Measurements from ENCODE around the gene CAPN14.

CAPN14 gene, protein sequence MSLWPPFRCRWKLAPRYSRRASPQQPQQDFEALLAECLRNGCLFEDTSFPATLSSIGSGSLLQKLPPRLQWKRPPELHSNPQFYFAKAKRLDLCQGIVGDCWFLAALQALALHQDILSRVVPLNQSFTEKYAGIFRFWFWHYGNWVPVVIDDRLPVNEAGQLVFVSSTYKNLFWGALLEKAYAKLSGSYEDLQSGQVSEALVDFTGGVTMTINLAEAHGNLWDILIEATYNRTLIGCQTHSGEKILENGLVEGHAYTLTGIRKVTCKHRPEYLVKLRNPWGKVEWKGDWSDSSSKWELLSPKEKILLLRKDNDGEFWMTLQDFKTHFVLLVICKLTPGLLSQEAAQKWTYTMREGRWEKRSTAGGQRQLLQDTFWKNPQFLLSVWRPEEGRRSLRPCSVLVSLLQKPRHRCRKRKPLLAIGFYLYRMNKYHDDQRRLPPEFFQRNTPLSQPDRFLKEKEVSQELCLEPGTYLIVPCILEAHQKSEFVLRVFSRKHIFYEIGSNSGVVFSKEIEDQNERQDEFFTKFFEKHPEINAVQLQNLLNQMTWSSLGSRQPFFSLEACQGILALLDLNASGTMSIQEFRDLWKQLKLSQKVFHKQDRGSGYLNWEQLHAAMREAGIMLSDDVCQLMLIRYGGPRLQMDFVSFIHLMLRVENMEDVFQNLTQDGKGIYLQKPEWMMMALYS

DNA sequence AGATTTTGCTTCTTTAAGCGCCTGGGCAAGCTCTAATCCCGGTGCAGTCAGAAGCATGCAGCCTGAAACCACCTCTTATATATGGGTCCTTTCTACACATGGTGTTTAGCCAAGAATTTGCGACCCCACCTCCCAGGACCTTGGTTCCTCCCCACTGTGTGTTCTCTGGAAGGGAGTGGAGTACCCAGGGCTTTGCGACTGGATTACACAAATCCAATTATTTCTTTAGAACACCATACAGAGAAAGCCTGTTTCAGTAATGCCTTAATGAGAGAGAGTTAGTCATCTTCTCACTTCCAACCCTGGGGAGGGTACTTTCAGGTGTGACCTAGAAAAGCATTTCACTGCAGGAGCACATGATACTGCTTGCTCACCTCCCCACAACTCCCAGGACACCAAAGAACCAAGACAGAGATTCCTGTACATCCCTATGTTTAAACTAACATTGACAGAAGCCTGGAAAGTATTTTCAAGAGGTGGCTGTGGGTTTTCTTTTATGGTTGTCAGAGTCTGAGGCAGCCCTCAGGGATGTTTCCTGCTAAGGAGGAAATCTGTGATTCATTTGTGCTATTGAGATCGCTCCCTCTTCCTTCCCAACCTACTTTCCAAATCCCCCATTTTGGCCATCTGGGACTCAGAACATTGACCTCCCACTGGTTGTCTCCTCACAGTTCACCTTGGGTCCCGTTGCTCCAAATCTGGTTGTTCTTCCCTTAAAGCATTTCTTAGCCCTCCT, at the start of gene CAPN14:
Gene CAPN14 (minus strand): TSS at position 51 of the 736 bp plus-strand sequence. CDS start 12,068 bp downstream, outside the sequence.
- DNase-seq: no peak

DNA sequence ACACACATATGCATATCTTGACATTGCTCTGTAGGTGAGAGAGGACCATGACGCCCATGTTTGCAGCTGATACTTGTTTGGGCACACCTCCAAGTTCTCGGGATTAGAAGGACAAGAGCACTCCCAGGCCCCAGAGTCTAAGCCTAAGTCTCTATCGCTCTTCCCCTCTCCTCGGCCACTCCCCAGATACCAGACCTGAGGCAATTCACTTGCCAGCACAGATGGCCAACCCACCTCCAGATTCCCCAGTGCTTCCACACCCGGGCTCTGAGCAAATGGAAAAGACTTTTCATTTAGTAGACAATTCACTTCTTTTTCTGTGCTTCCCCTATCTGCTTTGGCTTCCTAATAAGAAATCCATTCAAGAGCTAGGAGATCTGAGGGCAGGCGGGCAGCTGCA, 49.5 kb upstream of the CAPN14 start:
- no peak for DNase-seq

DNA sequence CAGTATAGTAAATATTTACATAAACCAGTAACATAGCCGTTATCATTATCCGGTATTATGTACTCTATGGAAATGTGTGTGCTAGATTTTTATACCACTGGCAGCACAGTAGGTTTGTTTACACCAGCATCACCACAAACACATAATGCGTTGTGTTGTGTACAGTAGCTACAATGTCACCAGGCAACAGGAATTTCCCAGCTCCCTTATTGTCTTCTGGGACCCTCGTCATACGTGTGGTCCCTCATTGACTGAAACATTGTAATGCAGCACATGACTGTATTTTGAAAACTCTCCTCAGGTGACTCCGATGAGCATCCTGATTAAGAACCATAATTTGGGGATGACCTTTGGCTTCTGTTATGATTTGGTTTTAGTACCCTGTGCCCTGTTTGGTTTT, 47.9 kb upstream of the CAPN14 start:
- no peak for DNase-seq

DNA sequence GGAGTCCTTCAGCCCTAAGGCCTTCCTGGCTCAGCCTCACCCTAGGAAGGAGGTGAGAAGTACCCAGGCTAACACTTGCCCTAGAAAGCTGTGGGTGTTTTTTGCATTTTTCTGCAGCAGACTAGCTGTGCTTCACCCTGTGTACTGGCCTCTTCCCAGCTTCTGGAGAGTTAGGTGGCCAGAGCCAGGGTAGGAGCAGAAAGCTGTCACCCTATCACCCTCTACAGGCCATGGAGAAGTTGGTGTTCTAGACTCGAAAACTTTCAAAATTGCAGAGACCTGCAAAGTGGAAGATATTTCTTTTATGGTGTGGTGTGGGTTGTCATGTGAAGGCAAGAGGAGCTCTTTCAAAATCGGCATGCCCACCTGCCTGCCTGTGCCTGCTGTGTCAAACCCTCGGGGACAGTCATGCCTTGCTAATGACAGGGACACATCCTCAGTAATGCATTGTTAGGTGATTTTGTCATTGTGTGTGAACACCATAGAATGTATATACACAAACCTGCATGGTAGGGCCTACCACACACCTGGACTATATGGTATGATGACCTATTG, 46.4 kb upstream of the CAPN14 start:
- no peak for DNase-seq

DNA sequence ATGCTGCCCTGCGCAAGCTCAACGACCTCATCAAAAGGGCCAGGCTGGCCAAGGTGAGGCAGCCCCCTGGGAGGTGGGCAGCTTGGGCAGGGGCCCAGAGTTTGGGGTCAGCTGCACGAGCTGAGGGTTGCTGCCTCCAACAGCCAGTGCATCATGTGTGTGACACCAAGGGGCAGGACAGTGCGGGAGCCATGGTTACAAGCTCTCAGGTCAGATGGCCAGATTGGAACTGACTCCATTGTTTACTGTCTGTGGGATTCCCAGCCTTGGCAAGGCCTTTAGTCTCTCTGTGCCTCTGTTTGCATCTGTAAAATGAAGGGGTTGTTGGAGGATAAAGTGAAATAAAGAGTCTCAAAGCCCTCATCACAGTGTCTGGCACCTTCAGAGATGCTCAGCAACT, 43.6 kb upstream of the CAPN14 start:
- DNase-seq: no peak

DNA sequence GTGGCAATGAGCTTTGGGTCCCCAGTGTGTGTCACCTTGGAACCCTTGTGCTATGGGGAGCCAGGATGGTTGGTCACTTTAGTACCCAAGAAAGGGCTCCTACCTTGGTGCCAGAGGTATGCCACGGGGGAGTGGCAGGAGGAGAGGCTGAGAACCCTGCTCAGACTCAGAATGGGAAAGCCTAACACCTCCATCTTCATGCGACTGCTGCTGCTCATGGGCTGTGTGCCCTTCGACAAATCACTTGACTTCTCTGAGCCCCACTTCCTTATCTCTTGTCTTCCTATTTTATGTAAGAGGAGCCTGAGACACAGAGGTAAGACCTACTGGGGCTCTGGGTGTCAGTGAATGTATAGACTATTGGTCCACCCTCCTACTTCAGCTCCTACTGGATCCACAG, 41.8 kb upstream of the CAPN14 start:
- no peak for DNase-seq

DNA sequence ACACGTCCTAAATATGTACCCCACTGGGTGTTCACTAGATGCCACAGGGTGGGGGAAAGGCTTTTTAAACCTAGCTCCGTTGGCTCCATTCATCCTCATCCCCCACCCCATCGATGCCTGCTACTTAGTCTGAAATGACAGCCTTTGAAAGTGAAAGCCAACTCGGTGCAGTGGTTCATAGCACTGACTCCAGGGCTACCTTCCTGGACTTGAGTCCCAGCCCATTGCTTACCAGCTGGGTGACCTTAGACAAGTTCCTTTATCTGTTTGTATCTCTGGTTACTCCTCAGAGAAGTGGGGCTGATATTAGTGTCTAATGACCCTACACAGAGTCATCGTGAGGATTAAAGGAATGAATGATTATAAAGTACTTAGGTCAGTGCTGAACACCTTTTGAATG, 41.0 kb upstream of the CAPN14 start:
- no peak for DNase-seq

DNA sequence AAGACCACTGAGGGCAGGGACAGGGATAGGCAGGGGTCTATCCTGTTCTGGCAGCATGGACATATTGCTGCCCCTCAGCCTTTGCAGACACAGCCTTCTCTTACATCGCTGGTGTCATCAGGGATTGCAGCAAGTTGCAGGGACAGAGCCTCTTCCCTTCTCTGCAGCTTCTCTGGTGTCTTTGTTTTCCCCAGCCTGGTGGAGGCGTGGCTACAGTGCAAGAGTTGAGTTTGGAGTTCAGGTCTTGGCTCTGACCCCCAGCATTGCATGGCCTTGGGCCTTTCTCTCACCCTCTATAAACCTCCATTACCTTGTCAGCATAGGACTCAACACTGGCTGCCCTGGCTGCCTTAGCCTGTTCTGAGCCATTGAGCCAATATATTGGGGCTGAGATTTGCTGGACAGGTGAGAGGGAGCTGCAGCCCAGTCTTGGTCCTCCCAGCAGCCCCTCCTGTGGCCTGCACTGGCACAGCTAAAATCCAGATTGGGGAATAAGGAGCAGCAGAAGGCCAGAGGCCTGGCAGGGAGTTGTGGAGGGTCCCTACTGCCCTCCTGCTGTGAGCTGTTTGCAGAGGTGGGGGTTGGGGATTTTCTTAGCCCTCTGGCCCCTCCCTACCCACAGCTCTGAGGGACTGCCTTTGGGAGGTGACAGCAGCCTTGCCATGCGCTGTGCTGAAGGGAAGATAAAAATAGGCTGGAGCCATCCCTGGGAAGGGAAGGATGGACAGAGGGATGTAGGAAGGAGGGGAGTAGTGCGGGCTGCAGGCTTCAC, 39.5 kb upstream of the CAPN14 start:
- no peak for DNase-seq

DNA sequence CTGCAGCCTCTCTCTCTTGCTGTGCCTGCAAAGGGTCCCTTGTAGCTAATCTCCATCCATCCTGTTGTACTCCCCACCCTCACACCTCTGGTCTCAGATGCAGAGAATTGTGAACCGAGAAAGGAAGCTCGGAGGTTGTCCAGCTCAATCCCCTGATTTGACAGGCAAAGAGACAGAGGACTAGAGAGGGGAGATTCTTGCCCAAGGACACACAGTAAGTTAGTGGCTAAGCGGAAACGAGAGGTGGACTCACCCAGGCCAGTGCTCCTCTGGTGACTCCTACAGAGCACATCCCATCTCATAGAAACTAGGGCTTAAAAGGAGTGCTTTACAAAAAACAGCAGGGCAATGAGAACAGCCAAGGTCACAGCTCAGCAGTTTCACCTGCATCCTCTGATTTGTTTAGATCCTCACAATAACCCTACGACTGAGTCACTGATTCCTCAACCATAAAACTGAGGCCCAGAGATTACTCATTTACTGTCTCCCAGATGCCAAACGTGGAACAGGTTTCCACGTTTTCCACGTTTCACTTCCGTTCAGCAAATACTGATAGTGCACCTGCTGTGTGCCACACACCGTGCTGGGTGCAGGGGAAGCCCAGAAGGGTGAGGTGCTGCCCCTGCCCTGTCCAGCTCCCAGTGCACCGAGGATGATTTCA, 38.7 kb upstream of the CAPN14 start:
- DNase-seq: no peak

DNA sequence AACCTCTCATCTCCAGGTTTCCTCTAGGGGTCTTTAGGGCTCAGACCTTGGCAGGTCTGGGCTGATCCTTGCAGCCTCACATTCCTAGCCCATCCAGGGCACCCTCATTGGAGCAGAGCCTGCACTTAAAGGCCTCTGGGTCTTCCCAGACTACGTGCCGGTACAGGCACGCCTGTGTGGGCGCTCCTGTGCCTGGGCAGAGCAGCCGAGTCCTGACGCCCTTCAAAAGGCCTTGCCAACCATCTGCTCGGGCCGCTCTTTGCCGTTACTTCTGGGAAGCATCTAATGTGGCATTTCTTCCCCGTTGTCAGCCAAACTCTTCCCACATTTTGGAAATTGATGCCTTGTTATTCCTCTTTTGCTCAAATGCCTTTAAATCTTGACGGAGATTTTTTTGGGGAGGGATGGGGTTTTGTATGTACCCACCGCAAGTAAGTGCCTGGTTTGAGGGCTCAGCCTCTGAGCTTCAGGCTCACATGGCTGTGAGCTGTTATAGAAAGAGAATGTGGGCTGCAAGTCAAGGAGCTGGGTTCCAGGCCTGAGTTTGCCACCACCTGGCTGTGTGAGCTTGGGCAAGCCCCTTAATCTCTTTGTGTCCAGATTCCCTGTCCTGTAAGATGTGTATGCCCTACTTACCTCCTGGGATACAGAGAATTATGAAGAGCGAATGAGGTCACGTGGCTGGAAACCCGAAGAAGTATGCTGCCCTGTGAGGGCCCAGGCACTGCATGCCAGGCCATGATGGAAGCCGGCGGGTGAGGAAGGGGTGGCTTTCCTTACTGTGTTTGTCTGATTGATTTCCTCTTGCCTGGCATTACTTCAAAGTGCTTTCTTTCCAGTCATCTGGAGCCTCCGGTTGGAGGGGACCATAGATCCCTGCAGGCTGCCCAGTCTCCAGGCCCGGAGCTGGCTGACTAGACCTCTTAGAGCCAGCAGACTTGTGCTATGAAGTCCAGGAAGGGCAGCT, 37.2 kb upstream of the CAPN14 start:
- no peak for DNase-seq

DNA sequence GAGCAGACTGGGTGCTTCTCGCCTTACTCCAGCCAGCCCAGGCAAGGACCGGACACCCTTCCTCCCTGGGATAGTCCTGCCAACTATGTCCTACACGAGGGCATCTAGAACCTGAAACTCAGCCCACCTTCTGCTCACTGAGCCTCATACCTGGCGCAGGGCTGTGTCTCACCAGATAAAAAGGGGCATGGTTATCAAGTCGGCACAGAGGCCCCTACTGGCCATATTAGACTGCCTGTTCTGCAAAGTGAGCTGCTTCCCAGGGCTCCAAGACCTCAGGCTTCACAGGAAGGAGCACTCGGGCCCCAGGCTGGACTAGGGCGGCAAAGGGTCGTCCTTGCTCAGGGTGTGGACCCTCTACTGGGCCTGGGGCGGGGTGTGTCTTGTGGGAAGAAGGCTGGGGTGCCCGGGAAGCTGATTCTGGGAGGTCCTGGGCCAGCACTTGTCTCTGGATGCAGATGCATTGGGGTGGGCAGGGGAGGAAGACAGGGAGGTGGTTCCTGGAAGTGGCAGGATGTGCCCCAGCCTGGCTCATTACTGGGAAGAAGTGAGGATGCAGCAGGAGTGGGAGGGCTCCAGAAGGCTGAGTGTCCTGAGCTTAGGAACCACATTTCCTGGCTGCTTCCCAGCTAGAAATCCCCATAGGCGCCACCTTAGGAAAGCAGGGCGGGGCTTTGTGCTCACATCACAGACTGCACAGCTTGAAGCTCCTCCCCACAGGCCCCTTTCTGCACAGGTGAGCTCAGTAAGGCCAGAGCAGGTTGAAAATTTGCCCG, 36.2 kb upstream of the CAPN14 start:
- DNase-seq: no peak

DNA sequence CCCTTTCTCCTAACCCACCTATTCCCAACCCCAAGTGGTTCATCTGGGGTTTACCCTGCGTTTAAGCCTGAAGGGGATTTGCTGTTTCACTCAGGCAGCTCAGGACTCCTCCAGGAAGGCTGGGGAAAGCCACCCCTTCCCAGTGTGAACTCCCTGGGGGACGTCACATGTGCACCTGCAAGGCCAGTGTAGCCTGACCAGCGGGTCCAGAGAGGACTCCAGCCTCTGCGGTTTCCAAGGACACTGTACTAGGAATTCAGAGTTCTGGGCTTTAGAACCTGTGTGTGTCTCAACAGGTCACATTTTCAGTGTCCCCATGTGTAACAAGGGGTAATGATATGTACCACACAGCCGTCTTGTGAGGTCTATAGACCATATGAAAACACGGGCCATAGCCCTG, 34.5 kb upstream of the CAPN14 start:
- no peak for DNase-seq

DNA sequence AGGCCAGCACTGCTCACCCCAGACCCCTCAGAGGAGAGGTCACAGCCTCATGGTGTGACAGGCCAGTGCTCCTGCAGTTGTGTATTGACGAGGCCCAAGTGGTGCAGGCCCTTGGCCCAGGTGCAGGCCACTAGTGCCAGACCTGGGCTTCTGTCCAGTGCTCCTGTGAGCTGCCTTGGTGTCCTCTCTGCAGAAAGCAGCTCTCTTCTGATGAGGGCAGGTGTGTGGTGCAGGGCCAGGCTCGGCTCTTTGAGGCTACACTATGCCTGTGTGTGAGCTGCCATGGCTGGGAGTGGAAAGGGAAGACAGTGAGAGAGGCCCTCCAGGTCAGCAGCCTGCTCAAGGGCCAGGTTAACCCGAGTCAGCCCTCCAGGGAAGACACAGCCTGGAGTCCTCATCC, 33.7 kb upstream of the CAPN14 start:
- no peak for DNase-seq

DNA sequence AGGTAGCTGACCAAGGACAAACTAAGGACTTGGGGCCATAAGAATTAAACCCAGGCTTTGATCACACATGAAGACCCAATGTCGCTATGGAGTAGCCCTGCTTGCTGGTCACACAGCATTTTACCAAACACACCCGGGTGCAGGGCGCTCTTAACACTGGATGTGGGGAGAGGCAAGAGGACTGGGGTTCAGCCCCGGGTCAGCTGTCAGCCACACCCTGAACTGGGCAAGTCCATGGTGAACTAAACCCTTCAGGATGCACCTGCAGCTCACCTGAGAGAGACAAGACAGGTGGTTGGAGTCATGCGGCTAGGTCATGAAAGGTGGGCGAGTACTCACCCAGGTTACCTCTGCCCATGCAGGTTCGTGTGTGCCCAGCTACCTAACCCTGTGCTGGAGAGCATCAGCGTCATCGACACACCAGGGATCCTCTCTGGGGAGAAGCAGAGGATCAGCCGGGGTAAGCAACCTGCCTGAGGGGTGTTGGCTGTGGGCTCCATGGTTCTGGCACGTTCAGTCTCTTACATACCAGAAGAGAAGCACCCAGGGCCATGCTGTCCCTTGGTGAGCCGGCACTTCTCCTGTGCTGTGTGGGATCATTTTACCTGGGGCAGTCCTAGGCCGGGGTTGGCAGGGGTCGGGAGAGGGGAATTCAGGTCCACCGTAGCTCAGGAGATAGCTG, 31.8 kb upstream of the CAPN14 start:
- peak; percentile 22 for DNase-seq

DNA sequence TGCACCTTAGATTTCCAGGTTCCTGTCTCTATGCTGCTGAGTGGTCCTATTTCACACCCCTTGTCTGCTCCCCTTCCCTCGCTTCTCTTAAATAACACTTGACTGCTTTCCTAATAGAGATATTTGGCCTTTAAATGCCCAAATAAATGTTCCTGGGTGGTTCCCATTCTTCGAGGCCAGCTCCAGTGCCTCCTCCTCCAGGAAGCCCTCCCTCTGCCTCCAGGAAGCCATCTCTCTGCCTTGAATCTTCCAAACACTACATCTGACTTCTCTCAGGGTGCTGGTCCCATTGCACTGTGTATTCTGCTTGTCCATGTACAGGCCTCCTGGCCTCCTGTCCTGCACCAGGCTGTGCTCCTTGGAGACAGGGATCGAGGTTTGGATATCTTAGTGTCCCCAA, 30.8 kb upstream of the CAPN14 start:
- peak; percentile 23 for DNase-seq

DNA sequence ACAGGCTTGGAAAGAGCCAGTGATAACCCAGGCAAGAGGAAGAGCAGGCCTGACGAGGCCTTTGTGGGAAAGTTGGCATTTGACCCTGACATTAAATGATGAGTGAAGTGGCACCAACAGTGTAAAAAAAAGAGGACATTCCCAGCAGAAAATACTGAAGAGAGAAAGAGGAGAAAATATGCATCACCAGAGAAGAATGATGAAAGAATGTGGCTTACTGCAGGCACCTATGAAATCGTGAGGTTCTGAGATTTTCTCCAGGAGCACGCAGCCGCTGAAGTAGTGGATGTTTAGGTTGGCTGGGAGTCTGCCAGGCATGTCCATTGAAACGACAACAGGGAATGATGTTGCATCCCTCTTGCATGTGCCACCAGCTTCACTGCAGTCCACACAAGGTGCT, 30.4 kb upstream of the CAPN14 start:
- no peak for DNase-seq

DNA sequence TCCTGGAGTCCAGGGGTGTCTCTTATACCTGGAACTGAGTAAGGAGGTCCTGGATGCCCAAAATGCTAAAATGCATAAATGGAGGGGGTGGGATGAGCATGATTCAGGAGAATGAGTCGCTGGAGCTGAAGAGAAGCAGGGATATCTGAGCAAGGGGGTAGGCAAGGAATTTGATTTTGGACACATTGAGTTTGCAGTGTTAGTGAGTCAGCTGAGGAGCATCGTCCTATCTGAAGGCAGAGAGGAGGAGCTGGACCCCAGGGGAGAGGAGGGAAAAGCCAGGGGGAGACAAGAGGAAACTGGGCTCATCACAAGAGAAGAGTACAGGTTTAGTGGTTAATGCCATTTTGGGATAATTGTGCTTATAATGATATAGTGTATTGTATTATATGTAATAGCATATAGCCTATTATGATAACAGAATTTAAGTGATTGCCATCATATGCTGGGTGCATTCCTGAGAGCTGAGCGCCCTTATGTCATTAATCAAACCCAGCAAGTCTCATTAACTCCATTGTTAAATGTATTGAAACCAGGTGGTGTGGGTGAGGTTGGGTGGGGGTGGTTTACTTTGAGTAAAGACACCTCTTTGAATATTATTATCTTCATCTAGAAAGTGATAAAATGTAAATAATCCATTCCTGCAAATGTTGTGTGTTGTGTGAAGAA, 29.0 kb upstream of the CAPN14 start:
- peak; percentile 36 for DNase-seq

DNA sequence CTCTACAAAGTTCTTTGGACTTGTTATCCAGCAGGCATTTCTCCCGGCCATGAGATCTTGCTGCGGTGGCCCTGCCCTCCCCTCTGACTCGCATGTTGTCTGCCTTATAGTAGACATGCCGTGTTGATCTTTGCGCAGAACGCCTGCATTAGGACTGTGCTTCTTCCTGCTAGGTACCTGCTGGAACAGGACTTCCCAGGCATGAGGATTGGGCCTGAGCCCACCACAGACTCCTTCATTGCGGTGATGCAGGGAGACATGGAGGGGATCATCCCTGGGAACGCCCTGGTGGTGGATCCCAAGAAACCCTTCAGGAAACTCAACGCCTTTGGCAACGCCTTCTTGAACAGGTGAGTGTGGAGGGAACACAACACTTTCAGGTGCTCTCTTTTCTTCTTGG, 26.8 kb upstream of the CAPN14 start:
- peak; percentile 15 for DNase-seq

DNA sequence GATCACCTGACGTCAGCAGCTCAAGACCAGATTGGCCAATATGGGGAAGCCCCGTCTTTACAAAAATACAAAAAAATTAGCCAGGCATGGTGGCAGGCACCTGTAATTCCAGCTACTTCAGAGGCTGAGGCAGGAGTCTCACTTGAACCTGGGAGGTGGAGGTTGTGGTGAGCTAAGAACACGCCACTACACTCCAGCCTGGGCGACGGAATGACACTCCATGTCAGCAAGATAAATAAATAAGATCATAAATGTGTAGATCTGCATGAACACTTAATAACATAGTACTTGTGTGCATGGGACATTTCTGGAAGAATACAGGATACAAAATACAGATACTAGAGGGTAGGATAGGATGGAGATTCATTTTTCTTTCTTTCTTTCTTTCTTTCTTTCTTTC, 25.7 kb upstream of the CAPN14 start:
- DNase-seq: no peak
